ENCODE results near the gene DLEC1. TPM values are rescaled to one million over a fixed set of nuclear protein-coding genes. Genes with fewer than 3 reads are reported as not detected.

The DLEC1 gene
- total RNA-seq, 4 donors from 2014 or later = 0.20 to 4.1 (median 1.4) TPM

GRCh38 chr3:37996785-37997301, 42.2 kb upstream of the DLEC1 start:
- H3K4me1 ChIP-seq = peaks cover 23 to 51% (median 49%) of the 10 kb centered on the region in 4 donors
- in situ Hi-C loops (cut with MboI; ENCODE audit: low pct_ligation_motif_present in 1 of 4, low pct_unique_long_range_greater_than_20kb in 1 of 4, low sequenced_read_pairs in 3 of 4) = no loop called here
- intact Hi-C loops (cut with DNase I; ENCODE audit: low total_unique reads) = no loop called here

GRCh38 chr3:37997342-37997741, 41.7 kb upstream of the DLEC1 start:
- peaks cover 0 to 7% (median 0%) of the 10 kb centered on the region in 4 donors for H3K36me3 ChIP-seq

More at GRCh38 chr3:37996785-37997301, 42.2 kb upstream of the DLEC1 start:
- peak; percentile 91 for DNase-seq
- no peak for TF ChIP-seq POLR2A (IDR thresholded peaks at IDR 0.05)
- TF ChIP-seq POLR2AphosphoS5 (IDR thresholded peaks at IDR 0.05) = peak in 2 of 3 donors; percentile 31 to 44
- peak; percentile 89 to 99 (median 93) for TF ChIP-seq CTCF (IDR thresholded peaks at IDR 0.05)
- no peak for TF ChIP-seq EP300 (IDR thresholded peaks at IDR 0.05; ENCODE audit: low read depth)
- Histone ChIP-seq H3K9me3 (no peaks in the 10 kb centered on the region), H3K4me3 (no peak overlapping the region), H3K27ac (peak overlapping the region; percentile 81 to 93 (median 89)), H3K27me3 (no peaks in the 10 kb centered on the region), H3K36me3 (peaks cover 0 to 5% (median 0%) of the 10 kb centered on the region in 4 donors)
- 6 to 47% methylated on average over 2 to 7 of the region's 7 CpGs for WGBS, 2 donors (ENCODE audit: low coverage in 1 of 2)

GRCh38 chr3:37997791-37998370, 41.1 kb upstream of the DLEC1 start:
- no peak for DNase-seq
- TF ChIP-seq POLR2A (IDR thresholded peaks at IDR 0.05) (no peak), POLR2AphosphoS5 (IDR thresholded peaks at IDR 0.05) (no peak), EP300 (IDR thresholded peaks at IDR 0.05; ENCODE audit: low read depth) (no peak), CTCF (IDR thresholded peaks at IDR 0.05) (no peak)
- Histone ChIP-seq H3K4me1 (peaks cover 23 to 51% (median 48%) of the 10 kb centered on the region in 4 donors), H3K27me3 (no peaks in the 10 kb centered on the region), H3K36me3 (peaks cover 0 to 7% (median 0%) of the 10 kb centered on the region in 4 donors), H3K27ac (peak overlapping the region; percentile 81 to 93 (median 89)), H3K4me3 (peak overlapping the region in 2 of 4 donors; percentile 24 to 47), H3K9me3 (no peaks in the 10 kb centered on the region)
- intact Hi-C loops (cut with DNase I; ENCODE audit: low total_unique reads) (no loop called here), in situ Hi-C loops (cut with MboI; ENCODE audit: low pct_ligation_motif_present in 1 of 4, low pct_unique_long_range_greater_than_20kb in 1 of 4, low sequenced_read_pairs in 3 of 4) (no loop called here)
- WGBS, 2 donors (ENCODE audit: low coverage in 1 of 2) = 69% methylated on average over 6 of the region's 6 CpGs; no CpG with 5 or more reads in 1 of the 2 donors

More at GRCh38 chr3:37997342-37997741, 41.7 kb upstream of the DLEC1 start:
- DNase-seq = no peak
- peaks cover 23 to 47% (median 46%) of the 10 kb centered on the region in 4 donors for H3K4me1 ChIP-seq
- H3K9me3 ChIP-seq = no peaks in the 10 kb centered on the region
- intact Hi-C loops (cut with DNase I; ENCODE audit: low total_unique reads) = no loop called here
- TF ChIP-seq EP300 (IDR thresholded peaks at IDR 0.05; ENCODE audit: low read depth) = no peak
- TF ChIP-seq CTCF (IDR thresholded peaks at IDR 0.05) = no peak
- TF ChIP-seq POLR2AphosphoS5 (IDR thresholded peaks at IDR 0.05) = no peak
- TF ChIP-seq POLR2A (IDR thresholded peaks at IDR 0.05) = no peak
- H3K27ac ChIP-seq = peak overlapping the region; percentile 81 to 93 (median 89)
- in situ Hi-C loops (cut with MboI; ENCODE audit: low pct_ligation_motif_present in 1 of 4, low pct_unique_long_range_greater_than_20kb in 1 of 4, low sequenced_read_pairs in 3 of 4) = no loop called here
- H3K4me3 ChIP-seq = no peak overlapping the region
- 86% methylated on average over 10 of the region's 10 CpGs; no CpG with 5 or more reads in 1 of the 2 donors for WGBS, 2 donors (ENCODE audit: low coverage in 1 of 2)
- no peaks in the 10 kb centered on the region for H3K27me3 ChIP-seq

GRCh38 chr3:37999836-38000235, 39.2 kb upstream of the DLEC1 start:
- no peak for DNase-seq
- in situ Hi-C loops (cut with MboI; ENCODE audit: low pct_ligation_motif_present in 1 of 4, low pct_unique_long_range_greater_than_20kb in 1 of 4, low sequenced_read_pairs in 3 of 4) = no loop called here
- no peak overlapping the region for H3K4me3 ChIP-seq

More at GRCh38 chr3:37999836-38000235, 39.2 kb upstream of the DLEC1 start:
- peak overlapping the region in 1 of 4 donors; percentile 24 for H3K27ac ChIP-seq
- 96% methylated on average over 6 of the region's 6 CpGs; no CpG with 5 or more reads in 1 of the 2 donors for WGBS, 2 donors (ENCODE audit: low coverage in 1 of 2)
- no peaks in the 10 kb centered on the region for H3K9me3 ChIP-seq
- H3K36me3 ChIP-seq = peaks cover 0 to 7% (median 0%) of the 10 kb centered on the region in 4 donors
- TF ChIP-seq CTCF (IDR thresholded peaks at IDR 0.05) = no peak
- no peak for TF ChIP-seq POLR2AphosphoS5 (IDR thresholded peaks at IDR 0.05)
- no peak for TF ChIP-seq EP300 (IDR thresholded peaks at IDR 0.05; ENCODE audit: low read depth)
- no peak for TF ChIP-seq POLR2A (IDR thresholded peaks at IDR 0.05)
- intact Hi-C loops (cut with DNase I; ENCODE audit: low total_unique reads) = no loop called here
- H3K4me1 ChIP-seq = peaks cover 20 to 51% (median 43%) of the 10 kb centered on the region in 4 donors
- H3K27me3 ChIP-seq = no peaks in the 10 kb centered on the region
